ENCODE measurements around the gene AGTR1. TPM values are rescaled to one million over a fixed set of nuclear protein-coding genes. Genes with fewer than 3 reads are reported as not detected.

Gene AGTR1
- total and polyA plus RNA-seq, 11 donors = 0.40 to 12.6 (median 1.2) TPM

GRCh38 chr3:148763986-148764935, 66.6 kb downstream of the AGTR1 start:
- no peak for DNase-seq
- H3K9me3 ChIP-seq = peaks cover 0 to 10% (median 0%) of the 10 kb centered on the region in 12 donors
- WGBS, 4 donors = 78 to 89% (median 81%) methylated on average over 1 of the region's 1 CpG

DNA sequence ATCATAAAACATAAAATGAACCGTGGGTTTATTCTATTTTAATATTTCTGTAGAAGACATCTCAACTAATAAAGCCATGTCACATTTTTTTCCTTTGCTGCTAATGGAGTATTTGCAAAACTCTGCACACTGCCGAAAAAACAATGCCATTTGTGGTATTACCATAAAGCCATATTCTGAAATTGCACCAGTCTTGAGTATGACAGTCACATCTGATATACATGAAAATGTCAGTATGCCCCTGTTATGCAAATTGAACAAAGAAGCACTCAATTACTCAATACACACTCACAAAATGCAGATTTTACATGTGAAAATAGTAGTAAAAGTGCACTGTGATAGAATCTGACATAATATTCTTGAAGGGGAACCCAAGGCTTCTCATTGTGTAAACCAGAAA, 74.7 kb downstream of the AGTR1 start:
- ATAC-seq = no peak
- DNase-seq = no peak
- no peak for TF ChIP-seq POLR2A (IDR thresholded peaks at IDR 0.05)
- no peaks in the 10 kb centered on the region for H3K36me3 ChIP-seq
- no peaks in the 10 kb centered on the region for H3K4me1 ChIP-seq
- H3K4me3 ChIP-seq = no peak overlapping the region
- H3K27ac ChIP-seq = no peak overlapping the region
- WGBS, 4 donors = 38 to 55% (median 48%) methylated on average over 2 of the region's 2 CpGs
- H3K27me3 ChIP-seq = no peaks in the 10 kb centered on the region
- intact Hi-C loops (cut with DNase I) = no loop called here
- H3K9me3 ChIP-seq = peaks cover 0 to 19% (median 7%) of the 10 kb centered on the region in 12 donors

More at GRCh38 chr3:148763986-148764935, 66.6 kb downstream of the AGTR1 start:
- ATAC-seq = no peak
- TF ChIP-seq, protein P1, sequence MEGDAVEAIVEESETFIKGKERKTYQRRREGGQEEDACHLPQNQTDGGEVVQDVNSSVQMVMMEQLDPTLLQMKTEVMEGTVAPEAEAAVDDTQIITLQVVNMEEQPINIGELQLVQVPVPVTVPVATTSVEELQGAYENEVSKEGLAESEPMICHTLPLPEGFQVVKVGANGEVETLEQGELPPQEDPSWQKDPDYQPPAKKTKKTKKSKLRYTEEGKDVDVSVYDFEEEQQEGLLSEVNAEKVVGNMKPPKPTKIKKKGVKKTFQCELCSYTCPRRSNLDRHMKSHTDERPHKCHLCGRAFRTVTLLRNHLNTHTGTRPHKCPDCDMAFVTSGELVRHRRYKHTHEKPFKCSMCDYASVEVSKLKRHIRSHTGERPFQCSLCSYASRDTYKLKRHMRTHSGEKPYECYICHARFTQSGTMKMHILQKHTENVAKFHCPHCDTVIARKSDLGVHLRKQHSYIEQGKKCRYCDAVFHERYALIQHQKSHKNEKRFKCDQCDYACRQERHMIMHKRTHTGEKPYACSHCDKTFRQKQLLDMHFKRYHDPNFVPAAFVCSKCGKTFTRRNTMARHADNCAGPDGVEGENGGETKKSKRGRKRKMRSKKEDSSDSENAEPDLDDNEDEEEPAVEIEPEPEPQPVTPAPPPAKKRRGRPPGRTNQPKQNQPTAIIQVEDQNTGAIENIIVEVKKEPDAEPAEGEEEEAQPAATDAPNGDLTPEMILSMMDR (IDR thresholded peaks at IDR 0.05) = no peak
- no peak for TF ChIP-seq POLR2A (IDR thresholded peaks at IDR 0.05)
- H3K4me3 ChIP-seq = no peak overlapping the region
- no peaks in the 10 kb centered on the region for H3K27me3 ChIP-seq
- intact Hi-C loops (cut with DNase I) = no loop called here
- no peak overlapping the region for H3K27ac ChIP-seq
- no peaks in the 10 kb centered on the region for H3K4me1 ChIP-seq
- H3K36me3 ChIP-seq = no peaks in the 10 kb centered on the region

GRCh38 chr3:148772835-148773234, 75.1 kb downstream of the AGTR1 start:
- H3K36me3 ChIP-seq = no peaks in the 10 kb centered on the region
- DNase-seq (no peak), ATAC-seq (no peak)
- intact Hi-C loops (cut with DNase I) = no loop called here
- H3K9me3 ChIP-seq = peaks cover 0 to 19% (median 7%) of the 10 kb centered on the region in 12 donors
- H3K4me3 ChIP-seq = no peak overlapping the region
- no peak overlapping the region for H3K27ac ChIP-seq
- H3K4me1 ChIP-seq = no peaks in the 10 kb centered on the region
- no peaks in the 10 kb centered on the region for H3K27me3 ChIP-seq
- TF ChIP-seq, protein P1 (IDR thresholded peaks at IDR 0.05) = no peak
- TF ChIP-seq POLR2A (IDR thresholded peaks at IDR 0.05) = no peak

DNA sequence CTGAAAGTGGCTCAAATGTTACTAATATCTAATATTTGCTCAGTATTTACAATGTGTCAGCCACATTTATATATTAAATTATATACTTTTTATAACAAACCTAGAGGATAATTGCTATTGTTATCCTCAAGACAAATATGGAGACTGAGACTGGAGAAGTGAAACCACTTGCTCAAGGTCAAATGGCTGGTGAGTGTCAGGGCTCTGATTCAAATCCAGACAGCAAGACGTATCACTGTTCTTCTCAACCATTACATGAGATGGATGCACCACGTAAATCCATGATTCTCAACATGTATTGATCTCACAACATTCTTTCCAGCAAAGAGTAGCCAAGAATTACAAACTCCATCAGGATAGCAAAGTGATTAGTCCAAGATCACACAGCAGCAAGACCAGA, 76.1 kb downstream of the AGTR1 start:
- Histone ChIP-seq H3K36me3 (no peaks in the 10 kb centered on the region), H3K9me3 (peaks cover 0 to 15% (median 7%) of the 10 kb centered on the region in 12 donors), H3K4me3 (no peak overlapping the region), H3K27me3 (no peaks in the 10 kb centered on the region), H3K27ac (no peak overlapping the region), H3K4me1 (no peaks in the 10 kb centered on the region)
- 68 to 75% (median 70%) methylated on average over 2 of the region's 2 CpGs for WGBS, 4 donors
- DNase-seq = no peak
- no peak for ATAC-seq
- TF ChIP-seq, protein P1 (IDR thresholded peaks at IDR 0.05) = no peak
- intact Hi-C loops (cut with DNase I) = no loop called here

Data from heart left ventricle (tissue), 16 donors.